Large intestine (tissue), 3 donors: ENCODE measurements around the gene ANKRD13B. TPM values are rescaled to one million over a fixed set of nuclear protein-coding genes. Genes with fewer than 3 reads are reported as not detected.

Experiments used
- DNase-seq, 2 donors: peaks; one replicate each; pipeline versions ENCODE4 v3.0.0 to v3.0.0-alpha.2; 2013
- H3K27ac ChIP-seq: one replicate; pipeline ENCODE4 v1.5.1; 2013; ENCODE audit warnings: low read length
- H3K27me3 ChIP-seq: 2 replicates; pipeline ENCODE4 v1.6.1; 2013; ENCODE audit warnings: low read length; ENCODE audit not compliant: control insufficient read depth, insufficient read depth
- H3K36me3 ChIP-seq: 2 replicates; pipeline ENCODE4 v1.6.1; 2013; ENCODE audit warnings: low read length; ENCODE audit not compliant: control insufficient read depth, insufficient read depth
- H3K4me1 ChIP-seq: one replicate; pipeline ENCODE4 v1.6.1; 2013; ENCODE audit warnings: low read length; ENCODE audit not compliant: control insufficient read depth, insufficient read depth
- H3K4me3 ChIP-seq: one replicate; pipeline ENCODE4 v1.5.1; 2013; ENCODE audit warnings: low read length
- H3K9me3 ChIP-seq: one replicate; pipeline ENCODE4 v1.6.1; 2013; ENCODE audit warnings: mild to moderate bottlenecking, low read depth, low read length, moderate library complexity; ENCODE audit not compliant: control insufficient read depth
- WGBS: methylation state at CpG from one replicate; pipeline ENCODE4 v1.1.5; 2013; ENCODE audit warnings: low lambda C conversion rate; ENCODE audit not compliant: insufficient coverage; 5-methylcytosine and 5-hydroxymethylcytosine counted together
- polyA plus RNA-seq: library from polyadenylated mRNA; unstranded; fragments of 120-200 nt; gene quantifications from one replicate; pipeline ENCODE4 v1.2.1, GENCODE V29; 2013

Gene ANKRD13B
- polyA plus RNA-seq, 1 donor: 8.2 TPM

DNA sequence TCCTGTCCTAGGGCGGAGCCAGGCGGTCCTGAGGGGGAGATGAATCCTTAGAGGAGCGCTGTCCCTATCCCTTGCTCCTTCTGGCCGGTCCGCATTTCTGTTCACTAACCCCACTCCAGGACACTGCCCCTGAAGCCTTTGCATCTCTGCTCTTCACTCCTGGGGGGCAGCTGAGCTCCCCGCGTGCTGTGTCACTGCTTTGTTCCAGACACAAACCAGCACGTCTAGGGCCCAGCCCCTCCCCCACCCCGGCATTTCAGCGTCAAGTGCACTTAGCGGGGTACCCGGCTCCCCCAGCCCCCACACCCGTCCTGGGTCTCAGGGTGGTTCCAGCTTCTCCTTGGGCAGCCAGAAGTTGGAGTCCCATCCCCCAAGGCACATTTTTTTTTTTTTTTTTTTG lies 20.9 kb downstream of the ANKRD13B start:
- Histone ChIP-seq H3K9me3 (peaks cover 18% of the 10 kb centered on the region), H3K4me3 (peak overlapping the region; percentile 25), H3K27ac (no peak overlapping the region), H3K36me3 (no peaks in the 10 kb centered on the region), H3K4me1 (peaks cover 47% of the 10 kb centered on the region), H3K27me3 (peaks cover 74% of the 10 kb centered on the region)
- no CpG with 5 or more reads among the region's 13 CpGs for WGBS
- no peak for DNase-seq

GRCh38 chr17:29614349-29615047 lies 21.6 kb downstream of the ANKRD13B start:
- peaks cover 18% of the 10 kb centered on the region for H3K9me3 ChIP-seq
- H3K4me1 ChIP-seq: peaks cover 47% of the 10 kb centered on the region
- no CpG with 5 or more reads among the region's 16 CpGs for WGBS
- H3K27me3 ChIP-seq: peaks cover 80% of the 10 kb centered on the region
- H3K36me3 ChIP-seq: no peaks in the 10 kb centered on the region
- no peak for DNase-seq
- H3K27ac ChIP-seq: no peak overlapping the region
- H3K4me3 ChIP-seq: no peak overlapping the region

DNA sequence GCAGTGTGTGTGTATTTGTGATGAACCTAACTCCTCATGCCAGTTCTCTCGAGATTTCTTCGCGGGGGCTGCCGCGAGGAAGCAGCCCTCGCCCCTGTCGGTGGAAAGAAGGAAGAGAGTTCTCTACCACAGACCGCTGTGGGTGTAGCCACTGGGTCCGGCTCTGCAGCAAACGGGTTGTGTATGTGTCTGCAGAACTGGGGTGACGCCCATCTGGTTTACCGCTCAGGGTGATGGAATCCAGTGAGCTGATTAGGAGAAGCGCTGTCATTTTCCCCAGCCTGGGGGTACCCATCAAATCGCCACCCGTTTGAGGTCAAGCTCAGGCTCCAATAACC lies 22.1 kb downstream of the ANKRD13B start:
- H3K27ac ChIP-seq: no peak overlapping the region
- H3K27me3 ChIP-seq: peaks cover 85% of the 10 kb centered on the region

GRCh38 chr17:29615492-29616299 lies 22.8 kb downstream of the ANKRD13B start:
- DNase-seq: peak; percentile 79 to 82
- H3K4me3 ChIP-seq: peak overlapping the region; percentile 39
- peaks cover 47% of the 10 kb centered on the region for H3K4me1 ChIP-seq
- H3K9me3 ChIP-seq: peaks cover 18% of the 10 kb centered on the region
- H3K27me3 ChIP-seq: peaks cover 92% of the 10 kb centered on the region
- no peaks in the 10 kb centered on the region for H3K36me3 ChIP-seq
- H3K27ac ChIP-seq: no peak overlapping the region
- no CpG with 5 or more reads among the region's 74 CpGs for WGBS

More for the DNA sequence above, 22.1 kb downstream of the ANKRD13B start:
- Histone ChIP-seq H3K36me3 (no peaks in the 10 kb centered on the region), H3K4me1 (peaks cover 47% of the 10 kb centered on the region), H3K9me3 (peaks cover 18% of the 10 kb centered on the region), H3K4me3 (peak overlapping the region; percentile 20)
- no CpG with 5 or more reads among the region's 15 CpGs for WGBS
- DNase-seq: no peak

GRCh38 chr17:29616300-29617048 lies 23.5 kb downstream of the ANKRD13B start:
- H3K9me3 ChIP-seq: peaks cover 18% of the 10 kb centered on the region
- no CpG with 5 or more reads among the region's 32 CpGs for WGBS
- H3K4me1 ChIP-seq: peaks cover 47% of the 10 kb centered on the region
- H3K4me3 ChIP-seq: peak overlapping the region; percentile 39
- DNase-seq: no peak
- peaks cover 94% of the 10 kb centered on the region for H3K27me3 ChIP-seq
- no peaks in the 10 kb centered on the region for H3K36me3 ChIP-seq
- no peak overlapping the region for H3K27ac ChIP-seq

DNA sequence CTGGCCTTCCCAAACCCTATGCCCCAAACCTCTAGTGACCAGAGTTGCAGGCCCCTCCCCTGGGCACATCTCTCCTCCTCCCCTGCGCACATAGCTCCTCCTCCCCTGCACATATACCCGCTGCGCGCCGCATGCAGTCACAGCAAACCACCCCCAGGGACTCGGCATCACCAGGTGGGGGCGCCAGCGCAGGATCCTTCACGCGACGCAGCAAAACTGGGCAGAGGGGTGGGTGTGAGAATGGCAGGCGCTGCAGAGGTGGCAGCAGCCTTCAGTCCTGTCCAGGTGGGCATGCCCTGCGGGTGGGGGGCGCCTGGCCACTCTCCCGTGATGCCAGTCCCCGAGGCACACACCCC lies 24.2 kb downstream of the ANKRD13B start:
- H3K36me3 ChIP-seq: no peaks in the 10 kb centered on the region
- DNase-seq: peak in 1 of 2 donors; percentile 56
- peaks cover 94% of the 10 kb centered on the region for H3K27me3 ChIP-seq
- peaks cover 48% of the 10 kb centered on the region for H3K4me1 ChIP-seq
- H3K4me3 ChIP-seq: peak overlapping the region; percentile 31
- no CpG with 5 or more reads among the region's 16 CpGs for WGBS
- peaks cover 18% of the 10 kb centered on the region for H3K9me3 ChIP-seq
- no peak overlapping the region for H3K27ac ChIP-seq

- Histone ChIP-seq H3K27ac (no peak overlapping the region), H3K4me1 (peaks cover 51% of the 10 kb centered on the region), H3K27me3 (peaks cover 94% of the 10 kb centered on the region), H3K36me3 (no peaks in the 10 kb centered on the region), H3K9me3 (peaks cover 21% of the 10 kb centered on the region), H3K4me3 (peak overlapping the region; percentile 31)
- DNase-seq: peak; percentile 56 to 72
- no CpG with 5 or more reads among the region's 68 CpGs for WGBS
Observed at GRCh38 chr17:29617481-29618271, 24.7 kb downstream of the ANKRD13B start.

DNA sequence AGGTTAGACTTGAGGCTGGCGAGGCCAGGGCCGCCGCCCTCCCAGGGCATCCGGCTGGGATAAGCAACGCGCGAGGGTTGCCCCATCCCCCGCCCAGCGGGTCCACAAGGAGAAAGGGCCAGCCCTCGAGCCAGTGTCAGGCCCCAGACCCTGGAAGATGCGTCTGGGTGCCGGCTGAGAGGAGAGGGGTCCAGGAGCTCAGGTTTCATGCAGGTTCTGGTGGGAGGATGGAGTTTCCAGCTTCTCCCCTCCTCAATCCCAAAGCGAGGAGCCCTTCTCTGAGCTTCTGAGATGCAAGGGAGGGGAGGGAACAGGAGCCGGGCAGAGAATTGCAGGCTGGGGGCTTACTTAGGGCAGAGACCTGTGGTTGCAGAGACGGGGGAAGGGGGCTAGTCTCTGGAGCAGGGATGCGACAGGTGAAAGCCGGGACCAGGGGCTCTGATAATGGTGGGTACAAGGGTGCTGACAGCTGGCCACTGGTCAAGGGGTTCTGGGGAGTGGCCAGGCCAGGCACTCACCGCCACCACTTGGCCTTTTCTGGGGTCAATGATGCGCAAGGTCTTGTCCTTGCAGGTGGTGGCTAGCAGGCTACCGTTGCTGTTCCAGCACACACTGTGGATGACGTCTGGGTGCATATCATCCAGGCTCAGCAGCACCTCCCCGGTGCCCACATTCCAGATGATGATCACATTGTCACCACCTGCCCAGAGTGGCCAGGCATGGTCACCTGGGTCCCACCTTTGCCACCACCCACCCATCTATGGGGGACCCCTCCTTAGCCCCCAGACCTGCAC lies 25.5 kb downstream of the ANKRD13B start:
- no peaks in the 10 kb centered on the region for H3K36me3 ChIP-seq
- H3K27me3 ChIP-seq: peaks cover 96% of the 10 kb centered on the region
- H3K4me3 ChIP-seq: no peak overlapping the region
- no peak overlapping the region for H3K27ac ChIP-seq
- no CpG with 5 or more reads among the region's 22 CpGs for WGBS
- H3K9me3 ChIP-seq: peaks cover 19% of the 10 kb centered on the region
- DNase-seq: no peak
- peaks cover 52% of the 10 kb centered on the region for H3K4me1 ChIP-seq

DNA sequence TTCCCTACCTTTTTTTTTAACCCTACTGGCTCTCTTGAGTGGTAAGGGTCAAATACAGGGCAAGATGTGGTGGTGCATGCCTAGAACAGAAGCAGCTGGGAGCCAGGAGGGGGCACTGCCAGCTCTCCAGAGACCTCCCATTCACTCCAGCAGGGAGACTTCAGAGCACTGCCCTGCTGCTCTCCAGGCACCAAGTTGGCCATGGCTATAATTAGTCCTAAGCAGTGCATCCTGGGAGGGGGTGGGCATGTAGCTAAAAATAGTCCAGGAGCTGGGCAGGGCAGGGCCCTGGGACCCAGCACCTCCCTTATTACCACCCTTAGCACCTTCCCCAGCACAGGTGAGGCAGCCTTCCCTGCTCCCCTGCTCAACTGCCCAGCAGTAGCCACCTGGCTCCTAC lies 26.3 kb downstream of the ANKRD13B start:
- peaks cover 92% of the 10 kb centered on the region for H3K27me3 ChIP-seq
- DNase-seq: no peak
- no peak overlapping the region for H3K27ac ChIP-seq
- H3K36me3 ChIP-seq: no peaks in the 10 kb centered on the region
- peaks cover 19% of the 10 kb centered on the region for H3K9me3 ChIP-seq
- no peak overlapping the region for H3K4me3 ChIP-seq
- H3K4me1 ChIP-seq: peaks cover 44% of the 10 kb centered on the region
